HCT116 (cell line): ENCODE measurements around the gene SNTB2. TPM values are rescaled to one million over a fixed set of nuclear protein-coding genes. Genes with fewer than 3 reads are reported as not detected.
"Not testable (repeated sequence)": the region's sequence is repeated elsewhere in the genome, so short reads cannot be mapped to it uniquely, and the experiment has no call there.

ENCODE experiments used
- ATAC-seq: fragments of 200-7000 bp; cut with Tn5 transposase; 2 replicates; pipeline ENCODE4 v1.9.1; 2020; ENCODE audit warnings: mild to moderate bottlenecking, moderate library complexity
- BruUV-seq: library from RNA; stranded (reverse); fragments of 400-500 nt; replicated peaks from 2 replicates; lab custom pipeline; 2021; lab: Mats Ljungman, UMichigan
- CTCF ChIA-PET: fragments of 300-600 bp; sonication (Branson Sonifier 250); formaldehyde crosslinking; loops from one replicate; lab custom pipeline; 2021; ENCODE audit warnings: antibody characterized with exemption; lab: Charles Lee
- POLR2A ChIA-PET: fragments of 300-600, 350-600 bp; sonication (Branson Sonifier 250); formaldehyde crosslinking; loops from one replicate; lab custom pipeline; 2021; ENCODE audit warnings: antibody characterized with exemption; lab: Charles Lee
- RAD21 ChIA-PET, 2 experiments: fragments of 300-600 bp; sonication (Branson Sonifier 250); formaldehyde crosslinking; loops; one replicate each; lab custom pipeline; 2023; ENCODE audit warnings: low total read pairs in 2 of 2; ENCODE audit not compliant: uncharacterized antibody in 2 of 2, unreplicated experiment in 2 of 2, low non-redundant PET in 1 of 2; lab: Charles Lee
- DNase-seq: peaks from one replicate; pipeline ENCODE4 v3.0.0-alpha.2; 2010; ENCODE audit warnings: low read depth, low spot score
- H2AFZ ChIP-seq: fragments of 200-600 bp; shearing (Covaris generic), sonication (generic); 2 replicates; pipeline ENCODE4 v1.6.1; 2017; ENCODE audit warnings: low read depth, mixed run types, mixed read lengths, antibody characterized with exemption, low read length; ENCODE audit not compliant: poor library complexity, severe bottlenecking
- H3K27ac ChIP-seq: 2 replicates; pipeline ENCODE4 v1.5.1; 2012; ENCODE audit warnings: low read depth, low read length
- H3K27me3 ChIP-seq: fragments of 200-600 bp; sonication (generic); 2 replicates; pipeline ENCODE4 v1.6.1; 2016; ENCODE audit warnings: mixed run types, low read length, mixed read lengths; ENCODE audit not compliant: insufficient read depth
- H3K36me3 ChIP-seq, 2 experiments: fragments of 200-500 bp in 1 of 2; fragments of 200-600 bp in 1 of 2; sonication (Bioruptor generic) in 1 of 2; sonication (generic) in 1 of 2; 2 replicates each; pipeline versions ENCODE4 v1.5.1 to v1.6.1; 2014 to 2016; ENCODE audit warnings: low read length in 2 of 2, inconsistent platforms in 1 of 2, mixed read lengths in 1 of 2, mixed run types in 1 of 2; ENCODE audit not compliant: insufficient read depth in 2 of 2, control insufficient read depth in 1 of 2
- H3K4me1 ChIP-seq, 2 experiments: fragments of 200-600 bp in 1 of 2; sonication (generic) in 1 of 2; 2 replicates each; pipeline versions ENCODE4 v1.5.1 to v1.6.1; 2012 to 2017; ENCODE audit warnings: low read length in 2 of 2, inconsistent platforms in 1 of 2, mild to moderate bottlenecking in 1 of 2, mixed read lengths in 1 of 2, mixed run types in 1 of 2, moderate library complexity in 1 of 2; ENCODE audit not compliant: insufficient read depth in 2 of 2, control insufficient read depth in 1 of 2
- H3K4me2 ChIP-seq: fragments of 200-600 bp; sonication (generic); 2 replicates; pipeline ENCODE4 v1.6.1; 2017; ENCODE audit warnings: mixed run types, low read length, mixed read lengths
- H3K4me3 ChIP-seq, 2 experiments: fragments of 200-600 bp in 1 of 2; sonication (generic) in 1 of 2; replicated peaks in 1 of 2; 2 replicates each; pipeline ENCODE4 v1.5.1; 2011 to 2016; ENCODE audit warnings: low read length in 2 of 2, control low read depth in 1 of 2, low read depth in 1 of 2, mild to moderate bottlenecking in 1 of 2, mixed read lengths in 1 of 2, mixed run types in 1 of 2
- H3K79me2 ChIP-seq: fragments of 200-600 bp; sonication (generic); 2 replicates; pipeline ENCODE4 v1.6.1; 2017; ENCODE audit warnings: mild to moderate bottlenecking, mixed run types, low read length, moderate library complexity, mixed read lengths; ENCODE audit not compliant: insufficient read depth
- H3K9ac ChIP-seq: fragments of 200-600 bp; sonication (generic); 2 replicates; pipeline ENCODE4 v1.6.1; 2016; ENCODE audit warnings: low read length, mixed read lengths
- H3K9me2 ChIP-seq: fragments of 200-600 bp; sonication (generic), shearing (Covaris generic); 2 replicates; pipeline ENCODE4 v1.6.1; 2017; ENCODE audit warnings: mixed run types, mild to moderate bottlenecking, moderate library complexity; ENCODE audit not compliant: insufficient read depth
- H3K9me3 ChIP-seq, 2 experiments: fragments of 200-500 bp in 1 of 2; fragments of 200-600 bp in 1 of 2; sonication (Bioruptor generic) in 1 of 2; sonication (generic) in 1 of 2; 2 replicates each; pipeline ENCODE4 v1.6.1; 2014 to 2017; ENCODE audit warnings: low read length in 2 of 2, mixed read lengths in 2 of 2, inconsistent platforms in 1 of 2, low read depth in 1 of 2, mild to moderate bottlenecking in 1 of 2, mixed run types in 1 of 2, moderate library complexity in 1 of 2; ENCODE audit not compliant: control insufficient read depth in 1 of 2, insufficient read depth in 1 of 2
- H4K20me1 ChIP-seq: fragments of 200-600 bp; sonication (generic), shearing (Covaris generic); 2 replicates; pipeline ENCODE4 v1.6.1; 2017; ENCODE audit warnings: mixed run types, mild to moderate bottlenecking, moderate library complexity; ENCODE audit not compliant: insufficient read depth
- EZH2phosphoT487 ChIP-seq: fragments of 200-600 bp; IDR thresholded peaks from 2 replicates; pipeline ENCODE4 v1.6.1; 2018; ENCODE audit warnings: antibody characterized with exemption, borderline replicate concordance
- FOSL1 ChIP-seq: IDR thresholded peaks from 2 replicates; pipeline ENCODE4 v1.6.1; 2012; ENCODE audit warnings: low read depth
- JUND ChIP-seq: IDR thresholded peaks from 2 replicates; pipeline ENCODE4 v1.6.1; 2012
- RAD21 ChIP-seq: IDR thresholded peaks from 2 replicates; pipeline ENCODE4 v1.6.1; 2012; ENCODE audit warnings: low read depth, mild to moderate bottlenecking
- intact Hi-C: fragments of 100-400 bp; cut with micrococcal nuclease; formaldehyde crosslinking; loops from 2 replicates; pipeline ENCODE4 v1.10.0; 2022
- total RNA-seq: library from RNA; stranded (reverse); gene quantifications from one replicate; pipeline ENCODE4 v1.2.1, GENCODE V29; 2021; ENCODE audit not compliant: unreplicated experiment
- TF ChIP-seq, protein P1 (sequence below), 3 experiments: fragments of 200-600 bp in 1 of 3; sonication (generic) in 1 of 3; IDR thresholded peaks in 2 of 3; conservative IDR thresholded peaks in 1 of 3; 2 replicates each; pipeline ENCODE4 v1.5.1; 2012 to 2017; ENCODE audit warnings: low read depth in 2 of 3, low read length in 2 of 3, antibody characterized with exemption in 1 of 3, borderline replicate concordance in 1 of 3, control low read depth in 1 of 3, mild to moderate bottlenecking in 1 of 3, mixed read lengths in 1 of 3, mixed run types in 1 of 3, moderate library complexity in 1 of 3; ENCODE audit not compliant: insufficient read depth in 1 of 3

The SNTB2 gene
- total RNA-seq, 1 experiment from 2014 or later, result 38.1 TPM

DNA sequence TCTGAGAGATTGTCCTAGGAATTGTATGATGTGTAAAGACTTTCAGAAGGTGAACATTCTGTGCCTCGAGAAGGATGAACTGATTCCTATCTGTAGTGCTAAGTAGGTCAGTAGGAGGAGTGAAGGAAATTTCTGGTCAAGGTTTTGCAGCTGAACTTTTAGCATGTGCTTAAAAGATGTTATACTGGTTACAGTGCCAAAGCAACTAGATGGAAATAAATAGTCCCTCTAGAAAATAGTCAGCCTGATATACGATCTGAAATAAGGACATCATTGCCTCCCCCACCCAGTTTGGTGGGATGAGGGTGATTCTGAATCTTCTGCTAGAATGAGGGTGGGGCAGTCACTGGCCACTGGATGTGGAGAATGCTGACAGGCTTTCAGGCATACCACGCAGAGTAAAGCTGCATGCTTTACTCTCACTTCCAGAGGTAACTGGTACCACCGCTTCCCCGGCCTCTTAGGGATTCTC, 66.9 kb downstream of the SNTB2 start:
- Histone ChIP-seq H3K9ac (no peak overlapping the region), H3K9me3 (no peaks in the 10 kb centered on the region), H3K27me3 (no peaks in the 10 kb centered on the region), H4K20me1 (no peaks in the 10 kb centered on the region), H2AFZ (no peak overlapping the region), H3K9me2 (no peaks in the 10 kb centered on the region), H3K4me2 (no peak overlapping the region), H3K4me3 (no peak overlapping the region), H3K79me2 (no peaks in the 10 kb centered on the region), H3K27ac (no peak overlapping the region), H3K4me1 (no peaks in the 10 kb centered on the region), H3K36me3 (no peaks in the 10 kb centered on the region)
- no TSS peak for BruUV-seq
- no peak for TF ChIP-seq RAD21
- no peak for TF ChIP-seq EZH2phosphoT487
- DNase-seq (no peak), ATAC-seq (no peak)
- ChIA-PET POLR2A (no interaction called here), CTCF (no interaction called here), RAD21 (no interaction called here)
- intact Hi-C loops, result no loop called here

DNA sequence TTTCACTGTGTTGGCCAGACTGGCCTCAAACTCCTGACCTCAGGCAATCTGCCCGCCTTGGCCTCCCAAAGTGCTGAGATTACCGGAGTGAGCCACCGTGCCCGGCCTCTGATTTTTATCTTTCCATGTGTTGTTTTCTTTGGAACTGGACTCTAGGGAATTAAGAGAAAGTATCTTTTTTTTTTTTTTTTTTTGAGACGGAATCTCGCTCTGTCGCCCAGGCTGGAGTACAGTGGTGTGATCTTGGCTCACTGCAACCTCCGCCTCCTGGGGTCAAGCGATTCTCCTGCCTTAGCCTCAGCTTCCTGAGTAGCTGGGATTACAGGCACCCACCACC, 72.4 kb downstream of the SNTB2 start:
- H3K79me2 ChIP-seq, result not testable (repeated sequence)

DNA sequence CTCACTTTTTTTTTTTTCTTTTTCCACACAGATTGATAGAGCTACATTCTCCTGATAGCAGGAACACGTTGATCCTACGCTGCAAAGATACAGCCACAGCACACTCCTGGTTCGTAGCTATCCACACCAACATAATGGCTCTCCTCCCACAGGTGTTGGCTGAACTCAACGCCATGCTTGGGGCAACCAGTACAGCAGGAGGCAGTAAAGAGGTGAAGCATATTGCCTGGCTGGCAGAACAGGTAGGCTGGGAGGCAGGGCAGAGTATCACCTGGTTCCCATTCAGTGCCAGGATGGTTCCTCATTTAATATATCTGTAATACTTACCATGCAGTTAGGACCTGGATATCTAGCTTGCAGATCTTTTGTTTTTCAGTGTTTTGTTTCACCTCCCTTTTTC, 73.1 kb downstream of the SNTB2 start:
- ATAC-seq (peak; percentile 55; the same call in 1 of the 2 replicates), DNase-seq (no peak)
- TF ChIP-seq JUND (no peak), FOSL1 (no peak)
- TF ChIP-seq, protein P1, sequence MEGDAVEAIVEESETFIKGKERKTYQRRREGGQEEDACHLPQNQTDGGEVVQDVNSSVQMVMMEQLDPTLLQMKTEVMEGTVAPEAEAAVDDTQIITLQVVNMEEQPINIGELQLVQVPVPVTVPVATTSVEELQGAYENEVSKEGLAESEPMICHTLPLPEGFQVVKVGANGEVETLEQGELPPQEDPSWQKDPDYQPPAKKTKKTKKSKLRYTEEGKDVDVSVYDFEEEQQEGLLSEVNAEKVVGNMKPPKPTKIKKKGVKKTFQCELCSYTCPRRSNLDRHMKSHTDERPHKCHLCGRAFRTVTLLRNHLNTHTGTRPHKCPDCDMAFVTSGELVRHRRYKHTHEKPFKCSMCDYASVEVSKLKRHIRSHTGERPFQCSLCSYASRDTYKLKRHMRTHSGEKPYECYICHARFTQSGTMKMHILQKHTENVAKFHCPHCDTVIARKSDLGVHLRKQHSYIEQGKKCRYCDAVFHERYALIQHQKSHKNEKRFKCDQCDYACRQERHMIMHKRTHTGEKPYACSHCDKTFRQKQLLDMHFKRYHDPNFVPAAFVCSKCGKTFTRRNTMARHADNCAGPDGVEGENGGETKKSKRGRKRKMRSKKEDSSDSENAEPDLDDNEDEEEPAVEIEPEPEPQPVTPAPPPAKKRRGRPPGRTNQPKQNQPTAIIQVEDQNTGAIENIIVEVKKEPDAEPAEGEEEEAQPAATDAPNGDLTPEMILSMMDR (IDR thresholded peaks at IDR 0.05 in 2 of 3, conservative IDR thresholded peaks at IDR 0.05 in 1 of 3; ENCODE audit: borderline replicate concordance in 1 of 3, insufficient read depth in 1 of 3, low read depth in 2 of 3, low read length in 2 of 3), result peak in 2 of 3 experiments; percentile 21; a peak in 3 of 6 replicates
- no peak overlapping the region for H3K4me3 ChIP-seq
- H3K4me1 ChIP-seq, result no peaks in the 10 kb centered on the region
- no peak overlapping the region for H3K27ac ChIP-seq
- H3K9ac ChIP-seq, result no peak overlapping the region
- H4K20me1 ChIP-seq, result no peaks in the 10 kb centered on the region
- no TSS peak for BruUV-seq
- H3K9me2 ChIP-seq, result no peaks in the 10 kb centered on the region
- ChIA-PET POLR2A (no interaction called here), CTCF (interaction anchor here (0.9 to 1.0 kb wide), 2 partner anchors 12 to 18 kb away, joined by 3 read pairs; no protein-coding TSS in a partner anchor), RAD21 (no interaction called here)
- H3K9me3 ChIP-seq, result no peaks in the 10 kb centered on the region
- H3K27me3 ChIP-seq, result no peaks in the 10 kb centered on the region
- intact Hi-C loops, result no loop called here
- no peak overlapping the region for H2AFZ ChIP-seq
- H3K36me3 ChIP-seq, result no peaks in the 10 kb centered on the region; a peak in 1 of 4 replicates
- no peaks in the 10 kb centered on the region; the same call in 1 of the 2 replicates for H3K79me2 ChIP-seq
- no peak overlapping the region for H3K4me2 ChIP-seq

More for the DNA sequence above, 72.4 kb downstream of the SNTB2 start:
- H3K9me3 ChIP-seq, BruUV-seq, DNase-seq, H3K4me3 ChIP-seq, H3K9me2 ChIP-seq, ATAC-seq, H4K20me1 ChIP-seq, H3K27ac ChIP-seq, H3K27me3 ChIP-seq, POLR2A ChIA-PET, RAD21 ChIA-PET, H2AFZ ChIP-seq, H3K9ac ChIP-seq, H3K4me1 ChIP-seq, intact Hi-C loops, H3K4me2 ChIP-seq, H3K36me3 ChIP-seq: not testable (repeated sequence)
- CTCF ChIA-PET, result interaction anchor here (0.8 to 1.0 kb wide), 3 partner anchors 12 to 27 kb away, joined by 3 read pairs; no protein-coding TSS in a partner anchor
